Choroid plexus epithelial cell (primary cell): ENCODE measurements around the gene TXNDC17.

Experiments used
- DNase-seq: peaks from one replicate; pipeline ENCODE4 v3.0.0-alpha.2; 2010; ENCODE audit warnings: low read depth
- H3K4me3 ChIP-seq: 2 replicates; pipeline ENCODE4 v1.5.1; 2011; ENCODE audit warnings: low read depth, mild to moderate bottlenecking, control low read depth, low read length, moderate library complexity
- TF ChIP-seq, protein P1 (sequence below): conservative IDR thresholded peaks from 2 replicates; pipeline ENCODE4 v1.5.1; 2011; ENCODE audit warnings: low read depth, mild to moderate bottlenecking, control low read depth, inconsistent platforms, low read length, moderate library complexity

The TXNDC17 gene

DNA sequence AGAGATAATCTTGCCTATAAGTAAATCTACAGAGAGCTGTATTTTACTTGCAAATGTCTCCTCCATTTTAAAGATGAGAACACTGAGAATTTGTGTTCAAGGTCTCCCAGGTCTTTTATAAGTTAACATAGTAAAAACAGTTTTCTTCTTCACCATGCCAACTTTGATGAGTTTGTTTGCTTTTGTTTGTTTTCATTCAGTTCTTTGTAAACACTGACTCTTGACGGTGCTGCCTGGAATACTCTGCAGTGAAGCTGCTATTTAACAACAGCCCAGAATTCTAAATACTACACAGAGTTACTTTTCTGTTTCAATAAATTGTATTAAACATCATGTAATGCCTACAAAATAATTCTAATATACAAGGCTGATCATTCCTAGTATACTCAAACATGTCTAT is 43.1 kb upstream of the TXNDC17 start:
- no peak overlapping the region for H3K4me3 ChIP-seq
- DNase-seq, result no peak
- TF ChIP-seq, protein P1, sequence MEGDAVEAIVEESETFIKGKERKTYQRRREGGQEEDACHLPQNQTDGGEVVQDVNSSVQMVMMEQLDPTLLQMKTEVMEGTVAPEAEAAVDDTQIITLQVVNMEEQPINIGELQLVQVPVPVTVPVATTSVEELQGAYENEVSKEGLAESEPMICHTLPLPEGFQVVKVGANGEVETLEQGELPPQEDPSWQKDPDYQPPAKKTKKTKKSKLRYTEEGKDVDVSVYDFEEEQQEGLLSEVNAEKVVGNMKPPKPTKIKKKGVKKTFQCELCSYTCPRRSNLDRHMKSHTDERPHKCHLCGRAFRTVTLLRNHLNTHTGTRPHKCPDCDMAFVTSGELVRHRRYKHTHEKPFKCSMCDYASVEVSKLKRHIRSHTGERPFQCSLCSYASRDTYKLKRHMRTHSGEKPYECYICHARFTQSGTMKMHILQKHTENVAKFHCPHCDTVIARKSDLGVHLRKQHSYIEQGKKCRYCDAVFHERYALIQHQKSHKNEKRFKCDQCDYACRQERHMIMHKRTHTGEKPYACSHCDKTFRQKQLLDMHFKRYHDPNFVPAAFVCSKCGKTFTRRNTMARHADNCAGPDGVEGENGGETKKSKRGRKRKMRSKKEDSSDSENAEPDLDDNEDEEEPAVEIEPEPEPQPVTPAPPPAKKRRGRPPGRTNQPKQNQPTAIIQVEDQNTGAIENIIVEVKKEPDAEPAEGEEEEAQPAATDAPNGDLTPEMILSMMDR, result no peak

DNA sequence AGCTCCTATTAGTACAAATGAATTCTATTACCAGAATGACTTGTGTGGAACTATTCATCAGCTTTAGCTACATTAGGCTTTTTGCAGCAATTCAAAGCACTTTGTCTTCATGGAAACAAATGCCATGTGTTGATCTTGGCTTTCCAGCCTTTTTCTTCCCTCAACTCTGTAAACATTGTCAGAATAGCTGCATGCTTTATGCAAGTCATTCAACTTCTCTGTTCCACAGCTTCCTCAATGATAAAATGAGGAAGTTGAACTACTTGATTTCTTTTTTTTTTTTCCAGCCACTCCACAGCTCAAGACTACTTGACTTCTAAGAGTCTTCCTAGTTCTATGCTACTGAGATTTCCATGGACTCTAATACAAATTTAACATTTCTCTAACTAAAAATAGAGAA is 41.5 kb upstream of the TXNDC17 start:
- H3K4me3 ChIP-seq, result no peak overlapping the region
- TF ChIP-seq, protein P1, result no peak
- peak; percentile 31 for DNase-seq

DNA sequence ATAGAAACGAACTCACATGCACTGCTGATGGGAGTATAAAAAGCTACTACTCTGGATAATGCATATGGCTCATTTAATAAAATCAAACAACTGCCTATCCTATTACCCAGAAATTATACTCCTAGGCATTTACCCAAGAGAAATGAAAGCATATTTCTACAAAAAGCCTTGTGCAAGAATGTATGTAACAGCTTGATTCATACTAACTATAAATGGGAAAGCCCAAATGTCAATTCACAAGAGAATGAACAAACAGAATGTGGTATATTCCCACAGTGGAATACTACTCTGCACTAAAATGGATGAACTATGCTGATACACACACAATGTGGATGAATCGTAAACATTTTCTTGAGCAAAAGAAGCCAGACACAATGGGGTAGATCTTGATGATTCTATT is 38.7 kb upstream of the TXNDC17 start:
- no peak overlapping the region for H3K4me3 ChIP-seq
- TF ChIP-seq, protein P1, result no peak
- no peak for DNase-seq

DNA sequence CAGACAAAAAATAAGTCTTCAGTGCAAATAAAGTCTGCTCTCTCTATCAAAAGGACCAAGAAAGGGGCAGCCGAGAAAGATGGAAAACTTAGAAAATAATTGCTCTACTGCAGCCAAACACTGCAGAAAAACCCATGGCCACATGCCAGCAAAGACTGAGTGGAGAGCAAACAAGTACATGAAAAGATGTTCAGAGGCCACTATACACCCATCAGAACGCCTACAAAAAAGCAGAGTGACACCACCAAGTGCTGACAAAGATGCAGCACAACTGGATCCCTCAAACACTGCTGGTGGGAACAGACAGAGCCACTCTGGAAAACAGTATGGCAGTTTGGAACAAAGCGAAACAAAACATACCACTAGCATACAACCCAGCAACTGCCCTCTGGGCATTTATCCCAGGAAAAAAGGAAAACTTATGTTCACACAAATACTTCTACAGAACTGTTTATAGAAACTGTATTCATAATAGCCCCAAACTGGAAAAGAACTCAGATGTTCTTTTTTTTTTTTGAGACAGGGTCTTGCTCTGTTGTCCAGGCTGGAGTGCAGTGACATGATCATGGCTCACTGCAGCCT is 37.0 kb upstream of the TXNDC17 start:
- no peak overlapping the region for H3K4me3 ChIP-seq
- peak; percentile 63 for DNase-seq
- TF ChIP-seq, protein P1, result no peak

DNA sequence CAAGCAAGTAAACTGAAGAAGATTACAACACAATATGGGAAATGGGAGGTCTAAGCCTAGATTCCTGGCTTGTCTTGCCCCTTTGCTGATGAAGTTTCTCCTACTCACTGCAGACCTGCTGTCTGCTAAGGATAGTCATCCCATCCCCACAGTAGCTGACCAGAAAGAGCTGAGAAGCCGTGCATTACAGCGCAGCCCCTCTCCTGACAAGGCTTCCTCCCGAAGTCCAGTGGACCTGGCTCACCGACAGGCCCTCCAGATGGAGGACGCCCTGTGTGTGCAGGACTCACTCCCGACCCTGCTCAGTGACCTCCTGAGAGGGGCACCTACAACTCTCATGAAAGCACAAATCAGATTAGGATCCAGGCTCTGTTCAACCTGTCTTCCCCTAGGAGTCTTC is 35.7 kb upstream of the TXNDC17 start:
- H3K4me3 ChIP-seq, result no peak overlapping the region
- TF ChIP-seq, protein P1, result no peak
- DNase-seq, result no peak

DNA sequence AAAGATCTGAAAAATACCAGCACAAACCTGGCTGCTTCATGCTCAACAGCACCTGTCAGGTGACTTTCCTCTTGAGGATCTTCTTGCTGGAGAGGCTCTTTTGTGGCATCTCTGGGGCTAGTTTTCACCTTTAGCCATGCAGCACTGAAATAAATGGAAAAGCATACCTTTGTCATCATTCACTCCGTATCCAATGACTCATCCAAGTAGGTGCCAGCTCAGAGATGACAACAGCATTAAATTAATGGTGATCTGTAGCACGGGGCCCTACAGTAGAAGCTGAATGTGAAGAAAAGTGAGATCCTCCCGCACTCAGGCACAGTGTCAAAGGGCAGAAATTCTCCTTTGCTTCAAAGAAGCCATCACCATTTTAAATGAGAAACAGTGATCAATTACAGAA is 32.5 kb upstream of the TXNDC17 start:
- DNase-seq, result no peak
- no peak overlapping the region for H3K4me3 ChIP-seq
- TF ChIP-seq, protein P1, result no peak

DNA sequence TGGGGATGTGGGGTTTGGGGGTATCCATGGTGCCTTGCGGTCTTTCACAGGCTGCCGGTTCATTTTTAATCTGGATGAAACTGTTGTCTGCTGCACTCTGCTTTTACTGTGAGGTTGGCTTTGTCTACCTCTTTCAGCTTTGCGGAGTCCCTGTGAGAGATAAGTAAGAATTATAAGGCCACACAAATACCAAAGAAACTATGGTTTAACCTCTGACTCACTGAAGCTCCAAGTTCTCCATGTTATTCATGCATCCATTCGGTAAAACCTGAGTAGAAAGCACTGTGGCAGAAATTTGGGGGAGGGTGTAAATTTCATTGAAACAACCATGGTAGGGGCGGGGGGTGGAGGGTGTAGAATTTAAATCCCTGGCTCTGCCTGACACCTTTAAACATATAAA is 30.8 kb upstream of the TXNDC17 start:
- no peak overlapping the region for H3K4me3 ChIP-seq
- TF ChIP-seq, protein P1, result no peak
- DNase-seq, result no peak
